ENCODE results near the gene LTBP1. TPM values are rescaled to one million over a fixed set of nuclear protein-coding genes. Genes with fewer than 3 reads are reported as not detected.

LTBP1 gene
- total RNA-seq, 1 donor from 2014 or later: 43.9 TPM

GRCh38 chr2:33219114-33219513, 272.4 kb downstream of the LTBP1 start:
- no peak for DNase-seq (ENCODE audit: low read depth)
- TF ChIP-seq CTCF (conservative IDR thresholded peaks at IDR 0.05; ENCODE audit: low read depth, low read length): no peak

GRCh38 chr2:33219850-33220275, 273.1 kb downstream of the LTBP1 start:
- H3K4me3 ChIP-seq (ENCODE audit: low read depth, low read length): no peak overlapping the region
- TF ChIP-seq CTCF (conservative IDR thresholded peaks at IDR 0.05; ENCODE audit: low read depth, low read length): no peak
- DNase-seq (ENCODE audit: low read depth): no peak

More at GRCh38 chr2:33219114-33219513, 272.4 kb downstream of the LTBP1 start:
- H3K4me3 ChIP-seq (ENCODE audit: low read depth, low read length): no peak overlapping the region

GRCh38 chr2:33220533-33220932, 273.8 kb downstream of the LTBP1 start:
- no peak overlapping the region for H3K4me3 ChIP-seq (ENCODE audit: low read depth, low read length)
- TF ChIP-seq CTCF (conservative IDR thresholded peaks at IDR 0.05; ENCODE audit: low read depth, low read length): no peak
- no peak for DNase-seq (ENCODE audit: low read depth)

- no peak for TF ChIP-seq CTCF (conservative IDR thresholded peaks at IDR 0.05; ENCODE audit: low read depth, low read length)
- no peak for DNase-seq (ENCODE audit: low read depth)
- H3K4me3 ChIP-seq (ENCODE audit: low read depth, low read length): no peak overlapping the region
These were observed 274.5 kb downstream of the LTBP1 start for GRCh38 chr2:33221046-33221784.

GRCh38 chr2:33222309-33222708, 275.6 kb downstream of the LTBP1 start:
- no peak for DNase-seq (ENCODE audit: low read depth)
- H3K4me3 ChIP-seq (ENCODE audit: low read depth, low read length): no peak overlapping the region
- TF ChIP-seq CTCF (conservative IDR thresholded peaks at IDR 0.05; ENCODE audit: low read depth, low read length): no peak

GRCh38 chr2:33223856-33224255, 277.1 kb downstream of the LTBP1 start:
- TF ChIP-seq CTCF (conservative IDR thresholded peaks at IDR 0.05; ENCODE audit: low read depth, low read length): no peak
- no peak for DNase-seq (ENCODE audit: low read depth)
- H3K4me3 ChIP-seq (ENCODE audit: low read depth, low read length): no peak overlapping the region

- H3K4me3 ChIP-seq (ENCODE audit: low read depth, low read length): no peak overlapping the region
- no peak for TF ChIP-seq CTCF (conservative IDR thresholded peaks at IDR 0.05; ENCODE audit: low read depth, low read length)
- DNase-seq (ENCODE audit: low read depth): no peak
These were observed 278.6 kb downstream of the LTBP1 start for GRCh38 chr2:33225350-33225749.
